Fibroblast of skin of abdomen (primary cell): Measurements from ENCODE around the gene RRP8.

ENCODE experiments used
- DNase-seq: peaks from one replicate; pipeline ENCODE4 v3.0.0-alpha.2; 2013

RRP8 gene

GRCh38 chr11:6599881-6600390 is 3.5 kb downstream of the RRP8 start:
- no peak for DNase-seq

DNA sequence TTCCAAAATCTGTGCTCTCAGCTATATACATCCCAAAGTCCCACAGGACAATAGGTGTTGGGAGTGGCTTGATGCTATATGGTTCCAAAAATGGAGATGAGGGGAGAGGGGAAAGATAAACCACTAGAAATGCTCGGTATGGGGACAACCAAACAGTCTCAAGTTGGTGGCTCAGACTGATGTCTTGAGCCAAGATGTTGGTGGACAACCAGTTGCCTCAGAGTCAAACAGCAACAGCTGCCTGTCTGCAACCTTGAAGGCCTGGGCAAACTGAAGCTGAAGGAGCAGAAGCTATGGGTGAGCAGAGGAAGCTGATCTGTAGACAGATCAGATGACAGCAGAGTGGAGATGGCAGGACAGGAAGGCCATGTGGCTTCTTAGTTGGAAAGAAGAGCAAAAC is 4.0 kb downstream of the RRP8 start:
- no peak for DNase-seq

DNA sequence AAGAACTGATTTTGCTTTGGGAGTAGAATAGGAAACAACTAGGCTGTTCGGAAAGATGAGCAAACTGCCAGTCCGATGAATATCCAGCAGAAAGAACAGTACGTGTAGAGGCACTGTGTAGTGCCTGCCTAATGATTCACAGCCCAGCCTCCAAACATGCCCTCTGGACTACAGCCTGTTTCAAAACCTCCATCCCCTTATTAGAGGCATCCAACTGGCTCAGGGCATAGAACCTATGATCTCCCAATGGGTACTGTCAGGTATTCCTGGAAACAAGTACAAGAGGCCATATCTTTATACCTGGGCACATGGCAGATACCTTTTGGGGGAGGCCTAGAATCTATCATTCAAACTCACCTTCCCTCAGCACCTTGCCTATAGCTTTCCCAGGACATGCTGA is 4.9 kb downstream of the RRP8 start:
- DNase-seq = no peak

DNA sequence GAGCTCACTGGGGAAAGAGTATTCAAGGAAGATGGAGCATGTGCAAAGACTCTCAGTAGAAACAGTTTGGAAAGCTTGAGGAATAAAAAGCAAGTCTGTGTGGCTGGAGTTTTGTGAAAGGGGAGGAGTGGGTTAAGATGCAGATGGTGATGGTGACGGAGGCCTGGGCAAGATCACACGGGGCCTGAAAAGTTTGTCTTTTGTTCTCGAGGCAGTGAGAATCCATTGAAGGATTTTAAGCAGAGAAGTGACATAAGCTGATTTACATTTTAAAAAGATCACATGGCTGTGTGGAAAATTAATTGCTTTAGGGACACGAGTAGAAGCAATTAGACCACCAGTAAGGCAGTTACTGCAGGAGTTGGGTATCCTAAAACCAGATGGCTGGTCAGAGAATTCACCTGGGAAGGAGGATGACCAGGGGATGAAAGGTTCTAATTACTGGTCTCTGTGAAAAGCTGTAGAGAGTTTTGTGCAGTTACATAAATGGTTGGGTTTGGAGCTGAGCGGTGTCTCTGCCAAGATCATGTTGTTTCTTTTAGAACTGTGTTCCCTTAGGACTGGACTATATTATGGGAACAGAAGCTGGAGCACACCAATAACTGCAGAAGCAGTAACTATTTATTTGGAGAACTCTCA is 7.1 kb downstream of the RRP8 start:
- DNase-seq = no peak

DNA sequence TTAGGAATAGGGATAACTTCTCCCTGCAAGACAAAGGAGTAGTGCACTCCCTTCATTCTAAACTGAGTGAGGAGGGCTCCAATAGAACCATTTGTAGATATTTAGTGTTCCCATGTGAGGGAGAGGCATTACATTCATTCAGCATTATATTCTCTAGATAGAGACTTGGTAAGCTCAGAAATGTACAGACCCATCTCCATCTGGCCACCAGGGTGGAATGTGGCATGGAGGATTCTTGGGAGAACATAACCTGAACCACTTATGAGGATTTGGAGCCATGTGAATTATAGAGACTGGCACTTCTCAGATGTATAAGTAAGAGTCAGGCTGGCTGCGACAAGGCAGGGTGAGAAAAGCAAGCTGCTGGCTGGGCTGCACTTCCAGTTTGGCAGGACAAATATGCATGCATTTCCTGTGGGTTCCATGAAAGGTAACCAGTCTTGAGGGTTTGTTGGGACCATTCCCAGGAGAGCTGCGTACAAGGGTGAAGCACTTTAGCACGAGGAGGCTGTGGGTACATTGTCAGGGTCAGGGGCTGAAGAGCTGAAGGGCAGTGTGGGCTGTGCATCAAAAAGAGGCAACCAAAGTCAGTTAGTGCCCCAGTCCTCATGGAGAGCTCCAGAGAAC is 9.2 kb downstream of the RRP8 start:
- no peak for DNase-seq

- no peak for DNase-seq
Measured at GRCh38 chr11:6588018-6588417, 15.4 kb downstream of the RRP8 start.

GRCh38 chr11:6587360-6587953 is 16.0 kb downstream of the RRP8 start:
- DNase-seq = no peak

- DNase-seq = peak; percentile 14
Measured at GRCh38 chr11:6586434-6587359, 16.7 kb downstream of the RRP8 start.

DNA sequence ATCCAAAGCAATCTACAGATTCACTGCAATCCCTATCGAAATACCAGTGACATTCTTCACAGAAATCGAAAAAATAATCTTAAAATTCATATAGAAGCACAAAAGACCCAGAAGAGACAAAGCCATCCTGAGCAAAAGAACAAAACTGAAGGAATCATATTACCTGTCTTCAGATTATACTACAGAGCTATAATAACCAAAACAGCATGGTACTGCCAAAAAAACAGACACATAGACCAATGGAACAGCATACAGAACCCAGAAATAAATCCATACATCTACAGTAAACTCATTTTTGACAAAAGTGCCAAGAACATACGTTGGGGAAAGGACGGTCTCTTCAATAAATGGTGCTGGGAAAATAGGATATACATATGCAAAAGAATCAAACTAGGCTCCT is 18.9 kb downstream of the RRP8 start:
- DNase-seq = no peak

GRCh38 chr11:6583584-6583983 is 19.8 kb downstream of the RRP8 start:
- no peak for DNase-seq

GRCh38 chr11:6579681-6580080 is 23.7 kb downstream of the RRP8 start:
- no peak for DNase-seq

DNA sequence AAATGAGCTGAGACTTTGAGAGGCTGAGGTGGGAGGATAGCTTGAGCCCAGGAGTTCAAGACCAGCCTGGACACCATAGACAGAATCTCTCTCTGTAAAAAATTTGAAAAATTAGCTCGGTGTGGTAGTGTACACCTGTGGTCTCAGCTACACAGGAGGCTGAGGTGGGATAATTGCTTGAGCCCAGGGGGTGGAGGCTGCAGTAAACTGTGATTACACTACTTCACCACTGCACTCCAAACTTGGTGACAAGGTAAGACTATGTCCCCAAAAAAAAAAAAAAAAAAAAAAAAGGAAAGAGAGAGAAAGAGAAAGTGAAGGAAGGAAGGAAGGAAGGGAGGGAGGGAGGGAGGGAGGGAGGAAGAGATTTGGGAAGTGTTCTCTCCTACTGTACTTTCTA is 25.3 kb downstream of the RRP8 start:
- no peak for DNase-seq

DNA sequence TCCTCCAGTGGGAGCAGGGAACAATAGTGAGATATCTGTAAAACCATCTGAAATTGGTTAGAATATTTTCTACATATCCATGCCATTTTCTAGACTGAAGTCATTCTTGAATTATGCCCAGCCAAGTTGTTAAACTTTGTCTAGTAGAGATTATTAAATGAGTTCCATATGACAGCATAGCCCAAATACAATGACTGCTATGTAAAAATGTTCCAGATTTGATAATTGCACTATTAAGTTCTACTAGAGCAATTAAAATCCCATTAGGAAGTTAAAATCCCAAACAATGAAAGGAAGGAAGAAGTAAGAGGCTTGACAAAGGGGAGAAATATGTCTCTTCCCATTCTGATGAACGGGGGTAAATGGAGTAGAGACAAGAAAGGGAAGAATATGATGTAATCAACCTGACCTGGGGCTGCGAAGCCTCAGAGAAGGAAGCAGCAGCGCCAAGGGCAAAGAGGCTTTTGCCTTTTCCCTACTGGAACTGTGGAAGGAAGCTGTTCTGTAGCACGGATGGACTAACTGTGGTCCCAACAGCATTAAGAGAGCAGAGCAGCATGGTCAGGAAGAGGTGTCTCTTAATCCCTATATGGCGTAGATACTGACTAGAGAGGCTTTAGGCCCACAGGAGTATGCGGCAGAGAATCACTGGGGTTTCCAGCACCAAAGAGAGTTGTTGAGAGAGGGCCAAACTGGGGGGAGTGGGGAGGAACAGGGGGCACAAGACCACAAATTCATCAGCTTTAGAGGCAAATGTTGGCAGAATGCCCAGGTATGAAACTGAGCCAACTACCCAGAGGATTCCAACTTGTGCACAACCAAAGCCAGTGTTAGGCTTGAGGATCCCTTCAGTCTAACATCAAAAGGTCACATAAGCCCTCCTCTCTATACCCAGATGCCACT is 26.7 kb downstream of the RRP8 start:
- DNase-seq = peak; percentile 84

DNA sequence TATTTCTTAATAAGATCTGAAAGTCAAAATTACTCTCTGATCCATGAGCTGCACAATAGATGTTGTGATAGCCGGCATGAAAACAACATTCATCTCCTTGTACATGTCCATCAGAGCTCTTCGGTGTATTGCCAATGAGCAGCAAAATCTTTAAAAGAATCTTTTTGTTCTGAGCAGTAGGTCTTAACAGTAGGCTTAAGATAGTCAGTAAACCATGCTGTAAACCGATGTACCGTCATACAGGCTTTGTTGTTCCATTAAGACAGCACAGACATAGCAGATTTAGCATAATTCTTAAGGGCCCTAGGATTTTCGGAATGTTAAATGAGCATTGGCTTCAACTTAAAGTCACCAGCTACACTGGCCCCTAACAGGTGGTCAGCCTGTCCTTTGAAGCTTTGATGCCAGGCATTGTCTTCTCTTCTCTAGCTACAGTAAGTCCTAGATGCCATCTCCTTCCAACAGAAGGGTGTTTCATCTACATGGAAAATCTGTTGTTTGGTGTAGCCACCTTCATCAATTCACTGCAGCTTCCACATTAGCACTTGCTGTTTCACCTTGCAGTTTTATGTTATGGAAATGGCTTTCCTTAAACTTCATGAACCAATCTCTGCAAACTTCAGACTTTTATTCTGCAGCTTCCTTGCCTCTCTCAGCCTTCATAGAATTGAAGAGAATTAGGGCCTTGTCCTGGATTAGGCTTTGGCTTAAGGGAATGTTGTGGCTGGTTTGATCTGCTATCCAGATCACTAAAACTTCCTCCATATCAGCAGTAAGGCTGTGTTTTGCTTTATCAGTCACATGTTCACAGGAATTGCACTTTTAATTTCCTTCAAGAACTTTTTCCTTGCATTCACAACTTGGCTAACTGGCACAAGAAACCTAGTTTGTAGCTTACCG is 28.4 kb downstream of the RRP8 start:
- no peak for DNase-seq

- DNase-seq = peak; percentile 84
Measured at GRCh38 chr11:6572215-6572614, 31.2 kb downstream of the RRP8 start.

DNA sequence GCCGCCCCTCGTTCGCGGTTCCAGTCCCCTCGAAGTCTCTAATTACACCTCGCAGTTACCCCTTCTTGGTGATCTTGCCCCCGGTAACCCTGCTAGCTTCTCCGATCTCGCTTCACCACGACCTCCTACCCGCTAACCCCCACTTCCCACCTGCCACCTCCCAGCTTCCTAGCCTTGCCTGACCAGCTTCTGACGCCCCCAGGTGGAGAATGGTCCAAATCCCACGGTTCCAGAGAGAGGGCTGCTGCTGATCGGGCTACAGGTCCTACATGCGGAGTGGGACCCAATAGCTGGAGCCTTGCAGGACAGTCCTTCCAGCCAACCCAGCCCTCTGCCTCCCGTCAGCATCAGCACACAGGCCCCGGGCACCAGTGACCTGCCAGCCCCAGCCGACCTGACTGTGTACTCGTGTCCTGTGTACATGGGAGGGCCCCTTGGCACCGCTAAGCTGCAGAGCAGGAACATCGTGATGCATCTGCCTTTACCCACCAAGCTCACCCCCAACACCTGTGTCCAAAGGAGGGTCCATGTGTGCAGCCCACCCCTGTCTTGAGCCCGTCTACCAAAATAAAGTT is 31.9 kb downstream of the RRP8 start:
- DNase-seq = no peak

DNA sequence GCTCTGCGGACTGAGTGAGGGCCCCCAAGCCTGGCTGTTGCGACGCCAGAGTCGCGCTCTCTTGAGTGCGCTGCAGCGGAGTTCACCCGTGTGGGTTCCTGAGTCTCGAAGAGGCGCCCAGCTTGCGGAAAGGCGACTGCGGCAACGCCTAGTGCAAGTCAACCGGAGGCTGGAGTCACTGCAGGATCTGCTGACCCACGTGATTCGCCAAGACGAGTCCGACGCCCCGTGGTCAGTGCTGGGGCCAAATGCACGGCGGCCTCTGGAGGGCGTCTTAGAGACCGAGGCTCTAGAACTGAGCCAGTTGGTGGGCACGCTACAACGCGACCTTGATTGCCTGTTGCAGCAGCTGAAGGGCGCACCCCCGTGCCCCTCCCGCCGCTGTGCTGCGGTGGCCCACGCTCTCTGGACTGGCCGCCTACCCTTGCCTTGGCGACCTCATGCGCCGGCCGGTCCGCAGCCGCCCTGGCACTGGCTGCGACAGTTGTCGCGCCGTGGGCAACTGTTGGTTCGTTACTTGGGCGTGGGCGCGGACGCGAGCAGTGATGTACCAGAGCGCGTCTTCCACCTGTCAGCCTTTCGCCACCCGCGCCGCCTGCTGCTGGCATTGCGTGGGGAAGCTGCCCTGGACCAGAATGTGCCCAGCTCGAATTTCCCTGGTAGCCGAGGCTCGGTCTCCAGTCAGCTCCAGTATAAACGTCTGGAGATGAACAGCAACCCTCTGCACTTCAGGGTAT is 32.6 kb downstream of the RRP8 start:
- DNase-seq = no peak

DNA sequence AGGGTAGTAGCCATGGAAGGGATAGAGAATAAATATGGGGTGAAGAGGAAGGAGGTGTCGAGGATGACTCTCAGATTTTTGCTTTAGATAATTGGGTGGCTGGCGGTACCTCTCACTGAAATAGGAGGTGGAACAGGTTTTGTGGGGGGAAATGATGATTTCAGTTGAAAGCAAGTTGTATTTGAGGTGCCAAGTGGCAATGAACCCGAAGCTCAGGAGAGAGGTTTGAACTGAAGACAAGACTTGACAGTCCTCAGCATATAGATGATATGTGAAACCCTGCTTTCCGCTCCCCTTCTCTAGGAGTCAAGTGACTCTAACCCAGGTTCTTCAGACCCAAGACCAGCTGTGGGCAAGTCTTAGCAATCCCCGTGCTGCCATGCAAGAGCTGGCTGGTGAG is 33.7 kb downstream of the RRP8 start:
- DNase-seq = no peak

DNA sequence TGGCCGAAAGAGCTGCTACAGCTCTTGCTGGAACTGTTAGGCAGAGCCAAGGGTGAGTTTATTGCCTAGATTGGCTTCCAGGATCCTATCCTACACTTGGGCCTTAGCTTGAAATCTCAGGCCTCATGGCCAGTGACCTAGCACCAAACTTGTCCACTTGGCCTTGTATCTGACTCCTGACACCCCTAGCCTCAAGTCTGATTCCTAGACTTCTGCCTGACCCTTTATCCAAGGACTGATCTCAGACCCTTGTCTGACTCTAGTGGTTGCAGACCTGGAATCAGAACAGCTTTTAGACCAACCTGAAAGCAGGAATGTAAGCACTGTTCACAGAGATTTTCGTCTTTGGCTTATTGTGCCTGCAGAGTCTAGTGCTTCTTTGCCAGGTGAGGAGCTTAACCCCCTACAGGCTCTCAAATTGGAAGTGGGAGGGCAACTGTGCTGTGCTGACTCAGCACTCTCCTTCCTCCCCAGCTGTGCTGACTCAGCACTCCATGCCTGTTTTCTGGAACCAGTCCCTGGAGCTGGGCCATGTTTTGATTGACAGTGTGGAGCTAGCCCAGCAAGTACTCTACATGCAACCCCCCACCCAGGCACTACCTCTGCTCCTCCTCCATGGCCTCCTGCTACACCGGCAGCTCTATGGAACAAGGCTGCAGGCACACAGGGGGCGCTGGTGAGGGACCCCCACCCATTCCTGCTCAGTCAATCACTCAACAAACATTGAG is 35.1 kb downstream of the RRP8 start:
- peak; percentile 89 for DNase-seq
